ENCODE results near the gene RMND1.
"Not testable (repeated sequence)": the region's sequence is repeated elsewhere in the genome, so short reads cannot be mapped to it uniquely, and the experiment has no call there.

RMND1 gene, protein sequence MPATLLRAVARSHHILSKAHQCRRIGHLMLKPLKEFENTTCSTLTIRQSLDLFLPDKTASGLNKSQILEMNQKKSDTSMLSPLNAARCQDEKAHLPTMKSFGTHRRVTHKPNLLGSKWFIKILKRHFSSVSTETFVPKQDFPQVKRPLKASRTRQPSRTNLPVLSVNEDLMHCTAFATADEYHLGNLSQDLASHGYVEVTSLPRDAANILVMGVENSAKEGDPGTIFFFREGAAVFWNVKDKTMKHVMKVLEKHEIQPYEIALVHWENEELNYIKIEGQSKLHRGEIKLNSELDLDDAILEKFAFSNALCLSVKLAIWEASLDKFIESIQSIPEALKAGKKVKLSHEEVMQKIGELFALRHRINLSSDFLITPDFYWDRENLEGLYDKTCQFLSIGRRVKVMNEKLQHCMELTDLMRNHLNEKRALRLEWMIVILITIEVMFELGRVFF

DNA sequence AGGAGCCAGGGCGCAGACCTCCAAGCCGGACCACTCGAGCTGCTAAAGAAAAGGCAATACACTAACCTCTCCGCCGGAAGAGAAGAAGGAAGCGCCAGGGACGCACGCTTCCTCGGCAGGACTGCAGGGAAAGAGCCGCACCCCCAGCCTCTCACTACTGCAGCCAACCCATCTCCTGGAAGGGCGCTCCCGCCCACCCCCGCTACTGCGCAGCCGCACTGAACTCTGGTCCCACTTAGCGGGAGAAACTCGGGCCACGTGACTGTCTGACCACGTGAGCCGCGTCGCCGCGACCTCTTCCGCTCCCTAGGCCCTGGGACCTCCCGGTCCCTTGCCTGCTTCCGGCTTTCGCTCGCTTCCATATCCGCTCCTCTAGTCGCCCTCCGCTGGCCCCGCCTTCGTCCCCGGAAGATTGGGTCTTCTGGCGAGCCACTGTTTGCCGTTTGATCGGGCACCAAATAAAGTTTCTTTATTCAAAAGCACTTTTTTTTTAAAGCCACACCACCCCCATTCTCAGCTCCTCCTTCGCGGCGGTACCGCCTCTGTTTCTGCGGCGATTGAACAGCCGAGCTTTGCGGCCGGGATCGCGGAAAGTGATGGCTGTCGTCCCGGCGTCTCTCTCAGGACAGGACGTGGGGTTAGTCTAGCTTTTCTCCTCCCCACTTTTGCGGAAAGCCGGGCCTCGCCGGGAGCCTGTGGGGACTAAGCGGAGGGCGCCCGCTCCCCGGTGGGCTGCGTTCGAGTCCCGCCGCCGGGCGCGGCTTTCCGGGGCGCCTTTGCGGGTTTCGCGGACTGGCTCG, at the start of gene RMND1:
Gene RMND1, minus strand, starts transcription at position 177 of the 800 bp plus-strand sequence. CDS start 6,315 bp downstream, outside the sequence.
- peak; percentile 98 for DNase-seq (ENCODE audit: low spot score)

- DNase-seq (ENCODE audit: low spot score): no peak
Measured at GRCh38 chr6:151499551-151499950, 47.6 kb upstream of the RMND1 start.

- DNase-seq (ENCODE audit: low spot score): no peak
Measured at GRCh38 chr6:151498327-151498726, 46.4 kb upstream of the RMND1 start.

DNA sequence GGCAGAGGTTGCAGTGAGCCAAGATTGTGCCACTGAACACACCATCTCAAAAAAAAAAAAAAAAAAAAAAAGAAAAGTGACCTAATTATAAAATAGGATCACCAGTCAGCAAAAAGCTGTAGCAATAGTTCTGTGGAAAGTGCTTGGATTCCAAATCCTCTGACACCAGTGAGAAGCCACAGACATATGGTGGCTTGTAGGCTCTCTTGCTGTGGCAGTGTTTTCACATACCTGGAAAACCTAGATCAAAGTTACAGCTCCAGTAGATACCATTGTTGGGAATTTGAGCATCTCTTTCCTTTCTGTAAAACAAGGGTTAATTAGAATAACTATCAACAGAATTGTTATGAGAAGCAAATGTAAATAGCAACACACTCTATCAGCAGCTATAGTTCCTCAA, 46.0 kb upstream of the RMND1 start:
- no peak for DNase-seq (ENCODE audit: low spot score)

- DNase-seq (ENCODE audit: low spot score): no peak
Measured at GRCh38 chr6:151495380-151495779, 43.5 kb upstream of the RMND1 start.

DNA sequence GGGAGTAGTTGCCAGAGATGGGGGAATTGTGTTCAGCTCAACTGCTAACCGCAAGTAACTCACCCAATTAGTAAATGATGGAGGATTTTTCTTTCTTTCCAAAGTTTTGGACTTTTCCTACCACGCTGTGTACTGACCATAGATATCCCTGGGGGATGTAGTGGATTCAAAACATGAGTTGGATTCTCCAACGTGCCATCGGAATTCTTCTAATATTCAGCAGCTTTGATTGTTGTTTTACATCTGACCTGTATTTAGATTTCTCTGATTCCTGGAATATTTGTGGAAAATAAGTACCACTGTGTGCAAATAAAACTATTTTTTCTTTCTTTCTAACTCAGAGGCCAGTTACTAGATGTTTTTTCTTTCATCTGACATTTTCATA, 43.0 kb upstream of the RMND1 start:
- peak; percentile 25 for DNase-seq (ENCODE audit: low spot score)

- DNase-seq (ENCODE audit: low spot score): peak; percentile 41
Measured at GRCh38 chr6:151494235-151494935, 42.5 kb upstream of the RMND1 start.

DNA sequence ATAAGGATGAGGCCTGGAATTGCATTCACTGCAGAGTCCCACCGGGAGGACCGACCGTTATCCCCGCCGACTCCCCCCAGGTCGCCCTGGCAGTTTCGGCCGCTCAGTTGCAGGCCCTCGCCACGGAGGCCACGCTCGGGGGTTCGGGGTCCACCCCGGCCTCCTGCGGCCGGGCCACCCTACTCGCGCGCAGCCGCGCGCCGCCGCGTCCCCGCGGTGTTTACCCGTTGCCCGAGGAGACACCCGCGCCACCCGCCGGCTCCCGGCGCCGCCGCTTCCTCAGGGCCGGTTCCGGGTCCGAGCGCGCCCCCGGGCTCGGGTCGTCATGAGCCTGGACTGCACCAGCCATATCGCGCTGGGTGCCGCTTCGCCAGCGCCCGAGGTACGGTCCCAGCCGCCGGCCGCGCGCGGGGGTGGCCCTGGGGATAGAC, 41.9 kb upstream of the RMND1 start, which contains the start of gene CCDC170:
Gene CCDC170, plus strand, starts transcription at position 214 of the 431 bp plus-strand sequence. Its CDS starts 112 bp downstream, at position 326.
- peak; percentile 57 for DNase-seq (ENCODE audit: low spot score)

DNA sequence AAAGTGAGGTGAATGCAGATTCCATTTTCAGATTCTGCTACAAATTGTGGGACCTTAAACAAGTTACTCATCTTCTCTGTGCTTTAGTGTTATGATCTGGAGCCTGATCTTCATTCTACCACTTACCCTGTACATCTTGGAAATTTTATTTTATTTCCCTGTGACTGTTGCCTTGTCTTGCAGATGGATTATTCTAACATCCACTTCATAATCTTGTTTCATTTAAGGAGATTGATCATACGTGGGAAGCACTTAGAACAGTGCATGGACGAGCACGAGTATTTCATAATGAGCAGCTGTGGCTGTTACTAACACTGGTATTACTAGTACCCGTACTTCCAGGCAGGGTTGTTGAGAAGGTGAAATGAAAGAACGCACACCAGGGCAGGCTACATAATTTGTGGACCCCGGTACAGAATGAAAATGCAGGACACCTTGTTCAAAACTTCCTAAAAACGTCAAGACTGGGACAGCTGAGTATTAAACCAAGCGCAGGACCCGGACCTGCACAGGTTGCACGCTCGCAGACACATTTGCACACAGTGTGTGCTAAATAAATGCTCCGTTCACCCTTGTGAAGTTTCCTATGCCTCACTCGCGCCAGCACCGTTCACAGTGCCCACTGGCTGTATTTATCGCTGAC, 41.4 kb upstream of the RMND1 start:
- no peak for DNase-seq (ENCODE audit: low spot score)

- DNase-seq (ENCODE audit: low spot score): no peak
Measured at GRCh38 chr6:151490996-151491395, 39.1 kb upstream of the RMND1 start.

GRCh38 chr6:151488226-151488625, 36.3 kb upstream of the RMND1 start:
- DNase-seq (ENCODE audit: low spot score): no peak

DNA sequence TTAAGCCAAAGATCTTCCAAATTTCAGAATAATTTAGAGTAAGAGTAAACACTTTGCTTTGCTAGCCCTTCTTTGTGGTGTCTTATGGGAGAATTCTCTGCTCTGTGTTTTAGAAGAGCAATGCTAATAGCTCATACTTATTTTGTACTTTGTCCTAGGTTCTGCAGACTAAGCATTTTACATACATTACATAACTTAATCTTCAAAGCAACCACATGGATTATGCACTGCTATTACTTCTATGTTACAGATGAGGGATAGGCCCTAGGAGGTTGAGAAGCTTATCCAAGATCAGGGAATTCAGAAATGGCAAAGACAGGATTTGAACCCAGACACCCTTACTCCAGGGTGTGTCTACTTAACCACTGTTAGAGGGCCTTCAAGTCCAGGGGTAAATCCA, 32.1 kb upstream of the RMND1 start:
- DNase-seq (ENCODE audit: low spot score): no peak

- peak; percentile 36 for DNase-seq (ENCODE audit: low spot score)
Measured at GRCh38 chr6:151482290-151482689, 30.4 kb upstream of the RMND1 start.

DNA sequence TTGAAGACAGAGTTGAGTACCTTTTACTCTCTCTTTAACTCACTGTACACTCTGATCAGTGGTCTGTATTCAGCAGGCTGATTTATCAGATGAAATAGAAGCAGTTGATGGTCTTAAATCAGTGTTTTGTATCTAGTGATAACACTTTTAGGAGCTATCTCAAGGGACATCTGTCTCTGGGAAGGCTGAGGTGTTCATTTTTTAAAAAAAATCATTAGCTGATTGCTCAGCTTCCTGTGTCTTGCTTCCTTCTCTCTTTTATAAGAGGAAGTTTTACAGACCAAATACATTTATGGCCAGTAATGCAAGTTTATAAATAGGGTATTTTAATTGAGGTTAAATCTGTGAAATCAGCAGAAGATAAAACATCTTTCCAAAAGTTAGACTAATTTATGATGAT, 29.9 kb upstream of the RMND1 start:
- no peak for DNase-seq (ENCODE audit: low spot score)

DNA sequence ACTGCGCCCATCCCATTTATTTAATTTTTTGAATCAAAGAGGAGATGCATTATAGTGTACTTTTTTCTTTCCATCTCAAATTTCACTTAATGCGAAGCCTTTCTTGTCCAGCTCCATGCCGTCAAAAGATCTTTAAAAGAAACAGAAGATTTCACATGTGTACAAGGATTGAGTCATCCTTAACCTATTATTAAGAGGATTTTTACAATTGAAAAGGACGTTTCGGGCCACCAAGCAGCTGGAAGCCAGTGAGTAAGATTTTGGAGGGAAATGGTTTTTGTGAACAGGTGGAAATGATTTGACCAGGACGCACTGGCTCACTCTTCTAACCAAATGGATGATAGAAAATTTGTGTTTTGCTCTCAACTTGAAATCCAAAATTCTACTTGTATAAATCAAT, 26.7 kb upstream of the RMND1 start:
- DNase-seq (ENCODE audit: low spot score): no peak

DNA sequence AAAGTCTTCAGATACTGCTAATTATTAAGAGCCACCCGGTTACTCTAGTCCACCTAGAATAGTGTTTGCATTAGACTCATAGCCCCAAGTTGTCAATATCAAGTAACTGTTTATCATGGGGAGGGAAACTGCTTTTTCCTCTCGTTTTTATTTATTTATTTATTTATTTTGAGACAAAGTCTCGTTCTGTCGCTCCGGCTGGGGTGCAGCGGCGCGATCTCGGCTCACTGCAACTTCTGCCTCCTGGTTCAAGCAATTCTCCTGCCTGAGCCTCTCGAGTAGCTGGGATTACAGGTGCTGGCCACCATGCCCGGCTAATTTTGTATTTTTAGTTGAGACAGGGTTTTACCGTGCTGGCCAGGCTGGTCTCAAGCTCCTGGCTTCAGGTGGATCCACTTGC, 25.8 kb upstream of the RMND1 start:
- no peak for DNase-seq (ENCODE audit: low spot score)

DNA sequence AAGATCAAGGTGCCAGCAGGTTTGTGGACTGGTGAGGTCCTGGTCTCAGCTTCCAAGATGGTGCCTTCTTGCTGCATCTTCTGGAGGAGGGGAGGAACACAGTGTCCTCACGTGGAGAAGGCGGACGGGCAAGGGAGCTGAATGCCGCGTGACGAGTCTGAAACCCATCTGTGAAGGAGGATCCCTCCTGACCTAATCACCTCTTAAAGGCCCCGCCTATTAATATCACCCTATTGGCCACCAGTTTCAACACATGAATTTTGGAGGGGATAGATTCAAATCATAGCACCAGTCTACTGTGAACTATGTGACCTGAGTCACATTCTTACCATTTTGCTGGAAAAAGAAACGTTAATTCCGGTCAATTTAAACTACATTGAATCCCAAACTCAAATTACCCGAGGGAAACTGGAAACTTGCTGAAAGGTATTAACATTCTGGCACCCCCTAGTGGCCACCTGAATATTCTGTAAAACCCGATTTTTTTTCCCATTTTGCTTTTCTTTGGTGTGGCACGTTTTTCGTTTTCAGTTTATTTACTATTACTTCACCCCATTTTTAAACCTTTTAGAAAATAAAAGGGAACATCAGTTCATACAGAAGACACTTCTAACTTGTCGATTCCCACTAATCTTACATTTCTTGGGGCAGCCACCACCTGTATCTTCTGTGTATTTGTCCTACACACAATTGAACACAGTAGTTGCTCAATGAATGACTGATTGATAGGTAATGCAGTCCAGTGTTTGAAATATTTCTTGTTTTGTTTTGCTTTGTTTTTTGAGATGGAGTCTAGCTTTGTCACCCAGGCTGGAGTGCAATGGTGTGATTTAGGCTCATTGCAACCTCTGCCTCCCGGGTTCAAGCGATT, 24.0 kb upstream of the RMND1 start:
- DNase-seq (ENCODE audit: low spot score): peak; percentile 30

DNA sequence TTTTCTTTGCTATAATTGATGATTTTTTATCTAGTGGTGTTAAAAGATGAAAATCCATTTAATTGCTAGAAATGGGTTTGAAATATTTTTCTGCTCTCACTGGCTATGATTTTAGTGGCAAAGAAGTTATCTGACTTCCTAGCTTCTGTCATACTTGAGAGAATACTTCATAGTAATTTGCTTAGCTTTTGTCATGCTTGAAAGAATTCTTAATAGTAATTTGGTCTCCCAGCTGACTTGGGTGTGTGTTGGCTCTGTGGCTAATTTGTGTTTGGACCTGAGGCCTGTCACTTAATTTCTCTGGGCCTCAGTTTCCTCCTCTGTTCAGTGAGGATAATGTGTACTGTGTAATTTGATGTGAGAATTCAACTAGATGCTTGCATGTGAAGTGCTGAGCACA, 12.8 kb upstream of the RMND1 start:
- no peak for DNase-seq (ENCODE audit: low spot score)

DNA sequence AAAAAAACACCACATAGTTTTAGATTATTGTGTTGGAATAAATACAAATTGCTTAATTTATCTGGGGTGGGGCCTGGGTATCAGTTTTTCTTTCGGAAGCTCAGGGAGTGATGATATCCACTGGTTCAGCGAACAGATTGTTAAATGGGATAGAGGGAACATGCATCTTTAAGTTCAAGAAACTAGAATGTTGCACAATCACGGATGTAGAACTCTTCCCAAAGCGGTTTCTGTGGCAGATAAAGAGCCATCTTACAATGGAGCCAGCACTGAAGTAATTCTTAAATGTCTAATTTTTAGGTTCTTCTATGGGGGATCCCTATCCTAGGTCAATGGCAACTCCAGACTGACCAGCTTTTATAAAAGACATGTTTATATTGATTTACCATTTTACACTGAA, 9.7 kb upstream of the RMND1 start:
- no peak for DNase-seq (ENCODE audit: low spot score)

DNA sequence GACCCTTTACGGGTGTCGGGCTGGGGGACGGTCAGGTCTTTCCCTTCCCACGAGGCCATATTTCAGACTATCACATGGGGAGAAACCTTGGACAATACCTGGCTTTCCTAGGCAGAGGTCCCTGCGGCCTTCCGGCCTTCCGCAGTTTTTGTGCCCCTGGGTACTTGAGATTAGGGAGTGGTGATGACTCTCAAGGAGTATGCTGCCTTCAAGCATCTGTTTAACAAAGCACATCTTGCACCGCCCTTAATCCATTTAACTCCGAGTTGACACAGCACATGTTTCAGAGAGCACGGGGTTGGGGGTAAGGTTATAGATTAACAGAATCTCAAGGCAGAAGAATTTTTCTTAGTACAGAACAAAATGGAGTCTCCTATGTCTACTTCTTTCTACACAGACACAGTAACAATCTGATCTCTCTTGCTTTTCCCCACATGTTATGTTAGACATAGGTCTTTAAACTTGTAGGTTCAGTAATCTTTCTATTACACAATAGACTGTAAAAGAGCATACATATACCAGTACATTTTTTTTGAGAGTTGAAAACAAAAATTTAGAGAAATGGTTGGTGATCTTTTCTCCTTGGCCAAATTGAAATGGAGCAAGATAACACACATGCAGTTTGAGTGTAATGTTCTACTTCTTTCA, 3.9 kb upstream of the RMND1 start:
- DNase-seq (ENCODE audit: low spot score): not testable (repeated sequence)
